ENCODE results near the gene MAIP1. TPM values are rescaled to one million over a fixed set of nuclear protein-coding genes. Genes with fewer than 3 reads are reported as not detected.

MAIP1 gene
- total and polyA plus RNA-seq, 3 experiments from 2014 or later = 17.2 to 40.8 (median 40.8) TPM

- CTCF ChIA-PET = no interaction called here
- H3K36me3 ChIP-seq (ENCODE audit: insufficient read depth, low read length) = no peaks in the 10 kb centered on the region
- H3K4me3 ChIP-seq (ENCODE audit: low read length) = no peak overlapping the region
- H3K4me1 ChIP-seq (ENCODE audit: insufficient read depth, low read length) = no peaks in the 10 kb centered on the region
- Mint-ChIP-seq H3K36me3 (no peaks in the 10 kb centered on the region), H3K27me3 (peaks cover 3 to 4% of the 10 kb centered on the region in 2 donors), H3K27ac (peak overlapping the region in 1 of 8 donors; percentile 24), H3K4me1 (no peaks in the 10 kb centered on the region), H3K4me3 (no peak overlapping the region), H3K9me3 (no peaks in the 10 kb centered on the region)
- POLR2A ChIA-PET = no interaction called here
- H3K9me3 ChIP-seq (ENCODE audit: low read length) = no peaks in the 10 kb centered on the region
- no peaks in the 10 kb centered on the region for H3K27me3 ChIP-seq (ENCODE audit: insufficient read depth, low read length, poor library complexity, severe bottlenecking)
- no peak for DNase-seq
- no peak overlapping the region for H3K27ac ChIP-seq (ENCODE audit: low read depth, low read length)
These were observed 36.9 kb downstream of the MAIP1 start for GRCh38 chr2:199992296-199992695.

- no peaks in the 10 kb centered on the region for H3K4me1 Mint-ChIP-seq
- Histone ChIP-seq H3K27me3 (ENCODE audit: insufficient read depth, low read length, poor library complexity, severe bottlenecking) (no peaks in the 10 kb centered on the region), H3K9me3 (ENCODE audit: low read length) (no peaks in the 10 kb centered on the region), H3K4me3 (ENCODE audit: low read length) (no peak overlapping the region), H3K27ac (ENCODE audit: low read depth, low read length) (no peak overlapping the region), H3K4me1 (ENCODE audit: insufficient read depth, low read length) (no peaks in the 10 kb centered on the region), H3K36me3 (ENCODE audit: insufficient read depth, low read length) (no peaks in the 10 kb centered on the region)
- H3K36me3 Mint-ChIP-seq = no peaks in the 10 kb centered on the region
- no peak for DNase-seq
- POLR2A ChIA-PET = no interaction called here
- H3K27me3 Mint-ChIP-seq = peaks cover 2 to 3% of the 10 kb centered on the region in 2 donors
- no peak overlapping the region for H3K4me3 Mint-ChIP-seq
- no peak overlapping the region for H3K27ac Mint-ChIP-seq
- CTCF ChIA-PET = interaction anchor here (0.9 to 2.2 kb wide), 2 partner anchors 9 kb away, joined by 3 to 6 read pairs; no protein-coding TSS in a partner anchor
- H3K9me3 Mint-ChIP-seq = no peaks in the 10 kb centered on the region
These were observed 39.0 kb downstream of the MAIP1 start for GRCh38 chr2:199994371-199994770.

GRCh38 chr2:199994896-199995295, 39.5 kb downstream of the MAIP1 start:
- Mint-ChIP-seq H3K27me3 (peaks cover 0 to 3% of the 10 kb centered on the region in 2 donors), H3K4me3 (no peak overlapping the region), H3K36me3 (no peaks in the 10 kb centered on the region), H3K27ac (no peak overlapping the region), H3K9me3 (no peaks in the 10 kb centered on the region), H3K4me1 (no peaks in the 10 kb centered on the region)
- Histone ChIP-seq H3K4me1 (ENCODE audit: insufficient read depth, low read length) (no peaks in the 10 kb centered on the region), H3K9me3 (ENCODE audit: low read length) (no peaks in the 10 kb centered on the region), H3K27ac (ENCODE audit: low read depth, low read length) (no peak overlapping the region), H3K27me3 (ENCODE audit: insufficient read depth, low read length, poor library complexity, severe bottlenecking) (no peaks in the 10 kb centered on the region), H3K4me3 (ENCODE audit: low read length) (no peak overlapping the region), H3K36me3 (ENCODE audit: insufficient read depth, low read length) (no peaks in the 10 kb centered on the region)
- POLR2A ChIA-PET = no interaction called here
- CTCF ChIA-PET = interaction anchor here (0.9 to 2.2 kb wide), 2 partner anchors 9 kb away, joined by 3 to 6 read pairs; no protein-coding TSS in a partner anchor
- DNase-seq = no peak

GRCh38 chr2:199997296-199997695, 41.9 kb downstream of the MAIP1 start:
- POLR2A ChIA-PET = no interaction called here
- H3K27ac ChIP-seq (ENCODE audit: low read depth, low read length) = no peak overlapping the region
- Mint-ChIP-seq H3K36me3 (no peaks in the 10 kb centered on the region), H3K27me3 (peaks cover 3 to 5% of the 10 kb centered on the region in 2 donors), H3K9me3 (no peaks in the 10 kb centered on the region), H3K27ac (no peak overlapping the region), H3K4me1 (no peaks in the 10 kb centered on the region), H3K4me3 (no peak overlapping the region)
- no peaks in the 10 kb centered on the region for H3K9me3 ChIP-seq (ENCODE audit: low read length)
- no peak for DNase-seq
- CTCF ChIA-PET = no interaction called here
- no peaks in the 10 kb centered on the region for H3K36me3 ChIP-seq (ENCODE audit: insufficient read depth, low read length)
- H3K4me1 ChIP-seq (ENCODE audit: insufficient read depth, low read length) = no peaks in the 10 kb centered on the region
- no peak overlapping the region for H3K4me3 ChIP-seq (ENCODE audit: low read length)
- no peaks in the 10 kb centered on the region for H3K27me3 ChIP-seq (ENCODE audit: insufficient read depth, low read length, poor library complexity, severe bottlenecking)

GRCh38 chr2:199999166-199999565, 43.8 kb downstream of the MAIP1 start:
- Mint-ChIP-seq H3K36me3 (no peaks in the 10 kb centered on the region), H3K4me3 (no peak overlapping the region), H3K27me3 (peaks cover 4 to 6% of the 10 kb centered on the region in 2 donors), H3K4me1 (no peaks in the 10 kb centered on the region), H3K9me3 (no peaks in the 10 kb centered on the region), H3K27ac (no peak overlapping the region)
- ChIA-PET POLR2A (no interaction called here), CTCF (no interaction called here)
- H3K27me3 ChIP-seq (ENCODE audit: insufficient read depth, low read length, poor library complexity, severe bottlenecking) = no peaks in the 10 kb centered on the region
- H3K27ac ChIP-seq (ENCODE audit: low read depth, low read length) = no peak overlapping the region
- no peak for DNase-seq
- H3K4me3 ChIP-seq (ENCODE audit: low read length) = no peak overlapping the region
- H3K4me1 ChIP-seq (ENCODE audit: insufficient read depth, low read length) = no peaks in the 10 kb centered on the region
- H3K36me3 ChIP-seq (ENCODE audit: insufficient read depth, low read length) = no peaks in the 10 kb centered on the region
- H3K9me3 ChIP-seq (ENCODE audit: low read length) = no peaks in the 10 kb centered on the region

- ChIA-PET POLR2A (no interaction called here), CTCF (no interaction called here)
- Mint-ChIP-seq H3K9me3 (peaks cover 0 to 4% (median 0%) of the 10 kb centered on the region in 5 donors), H3K4me1 (no peaks in the 10 kb centered on the region), H3K27ac (no peak overlapping the region), H3K27me3 (peaks cover 2 to 6% of the 10 kb centered on the region in 2 donors), H3K4me3 (no peak overlapping the region), H3K36me3 (no peaks in the 10 kb centered on the region)
- Histone ChIP-seq H3K27ac (ENCODE audit: low read depth, low read length) (no peak overlapping the region), H3K36me3 (ENCODE audit: insufficient read depth, low read length) (no peaks in the 10 kb centered on the region), H3K4me3 (ENCODE audit: low read length) (no peak overlapping the region), H3K27me3 (ENCODE audit: insufficient read depth, low read length, poor library complexity, severe bottlenecking) (no peaks in the 10 kb centered on the region), H3K9me3 (ENCODE audit: low read length) (no peaks in the 10 kb centered on the region), H3K4me1 (ENCODE audit: insufficient read depth, low read length) (no peaks in the 10 kb centered on the region)
- no peak for DNase-seq
These were observed 45.2 kb downstream of the MAIP1 start for GRCh38 chr2:200000444-200001163.

GRCh38 chr2:200003444-200003843, 48.1 kb downstream of the MAIP1 start:
- H3K9me3 ChIP-seq (ENCODE audit: low read length) = no peaks in the 10 kb centered on the region
- Mint-ChIP-seq H3K4me3 (no peak overlapping the region), H3K4me1 (no peaks in the 10 kb centered on the region), H3K9me3 (peaks cover 0 to 9% (median 3%) of the 10 kb centered on the region in 5 donors), H3K36me3 (peaks cover 0 to 3% (median 0%) of the 10 kb centered on the region in 3 donors), H3K27ac (no peak overlapping the region), H3K27me3 (peaks cover 4 to 13% of the 10 kb centered on the region in 2 donors)
- H3K27me3 ChIP-seq (ENCODE audit: insufficient read depth, low read length, poor library complexity, severe bottlenecking) = no peaks in the 10 kb centered on the region
- no peak overlapping the region for H3K4me3 ChIP-seq (ENCODE audit: low read length)
- no peak overlapping the region for H3K27ac ChIP-seq (ENCODE audit: low read depth, low read length)
- DNase-seq = no peak
- H3K4me1 ChIP-seq (ENCODE audit: insufficient read depth, low read length) = no peaks in the 10 kb centered on the region
- no peaks in the 10 kb centered on the region for H3K36me3 ChIP-seq (ENCODE audit: insufficient read depth, low read length)
- POLR2A ChIA-PET = no interaction called here
- CTCF ChIA-PET = interaction anchor here (1.4 kb wide), 1 partner anchor 10 kb away, joined by 6 read pairs; no protein-coding TSS in a partner anchor

- Histone ChIP-seq H3K36me3 (ENCODE audit: insufficient read depth, low read length) (no peaks in the 10 kb centered on the region), H3K9me3 (ENCODE audit: low read length) (no peaks in the 10 kb centered on the region), H3K4me1 (ENCODE audit: insufficient read depth, low read length) (no peaks in the 10 kb centered on the region), H3K27ac (ENCODE audit: low read depth, low read length) (no peak overlapping the region), H3K27me3 (ENCODE audit: insufficient read depth, low read length, poor library complexity, severe bottlenecking) (no peaks in the 10 kb centered on the region), H3K4me3 (ENCODE audit: low read length) (no peak overlapping the region)
- Mint-ChIP-seq H3K36me3 (peaks cover 0 to 3% (median 0%) of the 10 kb centered on the region in 3 donors), H3K4me3 (no peak overlapping the region), H3K9me3 (peaks cover 0 to 9% (median 3%) of the 10 kb centered on the region in 5 donors), H3K27ac (no peak overlapping the region), H3K27me3 (peaks cover 8 to 19% of the 10 kb centered on the region in 2 donors), H3K4me1 (no peaks in the 10 kb centered on the region)
- CTCF ChIA-PET = no interaction called here
- no peak for DNase-seq
- POLR2A ChIA-PET = no interaction called here
These were observed 50.3 kb downstream of the MAIP1 start for GRCh38 chr2:200005675-200006074.
